ENCODE data around the gene RUNX1. TPM values are rescaled to one million over a fixed set of nuclear protein-coding genes. Genes with fewer than 3 reads are reported as not detected.

Gene RUNX1
- polyA plus RNA-seq, 1 donor, result 9.2 TPM

GRCh38 chr21:34817821-34818661 is 231.1 kb downstream of the RUNX1 start:
- no peaks in the 10 kb centered on the region for H3K9me3 ChIP-seq (ENCODE audit: control insufficient read depth, low read depth, low read length)
- H3K4me1 ChIP-seq (ENCODE audit: control insufficient read depth, insufficient read depth, low read length), result peaks cover 34% of the 10 kb centered on the region
- no peaks in the 10 kb centered on the region for H3K27me3 ChIP-seq (ENCODE audit: control insufficient read depth, insufficient read depth, low read length)
- no peak overlapping the region for H3K4me3 ChIP-seq (ENCODE audit: low read length)
- no CpG with 5 or more reads among the region's 16 CpGs for WGBS (ENCODE audit: insufficient coverage, low lambda C conversion rate)
- peak; percentile 73 to 87 for DNase-seq
- peaks cover 7% of the 10 kb centered on the region for H3K36me3 ChIP-seq (ENCODE audit: control insufficient read depth, insufficient read depth, low read length)
- H3K27ac ChIP-seq (ENCODE audit: low read length), result peak overlapping the region; percentile 53

- WGBS (ENCODE audit: insufficient coverage, low lambda C conversion rate), result no CpG with 5 or more reads among the region's 9 CpGs
- H3K4me3 ChIP-seq (ENCODE audit: low read length), result no peak overlapping the region
- peaks cover 5% of the 10 kb centered on the region for H3K36me3 ChIP-seq (ENCODE audit: control insufficient read depth, insufficient read depth, low read length)
These were observed 233.0 kb downstream of the RUNX1 start for GRCh38 chr21:34815831-34816705.

DNA sequence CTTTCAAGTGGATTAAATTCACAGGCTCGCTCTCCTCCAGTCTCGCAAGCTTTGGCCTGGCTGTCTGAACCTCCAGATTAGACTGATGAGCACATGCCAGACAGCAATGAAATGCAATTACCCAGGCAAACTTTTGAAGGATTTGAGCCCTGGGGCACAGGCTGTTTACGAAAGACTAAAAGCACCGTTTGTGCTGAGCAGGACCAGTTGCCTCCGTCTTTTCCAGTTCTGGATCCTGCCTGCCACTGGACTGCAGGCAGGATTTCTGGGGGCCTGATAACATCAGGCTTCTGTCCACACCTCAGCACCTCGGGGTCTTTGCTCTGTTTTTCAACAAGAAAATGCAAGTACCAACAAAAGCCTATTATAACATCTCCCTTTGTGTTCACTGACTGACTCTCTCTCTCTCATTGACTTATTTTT is 234.6 kb downstream of the RUNX1 start:
- H3K4me3 ChIP-seq (ENCODE audit: low read length), result no peak overlapping the region
- peaks cover 43% of the 10 kb centered on the region for H3K4me1 ChIP-seq (ENCODE audit: control insufficient read depth, insufficient read depth, low read length)
- 100% methylated on average over 2 of the region's 6 CpGs for WGBS (ENCODE audit: insufficient coverage, low lambda C conversion rate)
- peaks cover 5% of the 10 kb centered on the region for H3K36me3 ChIP-seq (ENCODE audit: control insufficient read depth, insufficient read depth, low read length)
- DNase-seq, result no peak
- no peaks in the 10 kb centered on the region for H3K9me3 ChIP-seq (ENCODE audit: control insufficient read depth, low read depth, low read length)
- no peak overlapping the region for H3K27ac ChIP-seq (ENCODE audit: low read length)
- H3K27me3 ChIP-seq (ENCODE audit: control insufficient read depth, insufficient read depth, low read length), result no peaks in the 10 kb centered on the region

More at GRCh38 chr21:34815831-34816705, 233.0 kb downstream of the RUNX1 start:
- no peak overlapping the region for H3K27ac ChIP-seq (ENCODE audit: low read length)
- H3K4me1 ChIP-seq (ENCODE audit: control insufficient read depth, insufficient read depth, low read length), result peaks cover 39% of the 10 kb centered on the region
- DNase-seq, result no peak
- no peaks in the 10 kb centered on the region for H3K27me3 ChIP-seq (ENCODE audit: control insufficient read depth, insufficient read depth, low read length)
- no peaks in the 10 kb centered on the region for H3K9me3 ChIP-seq (ENCODE audit: control insufficient read depth, low read depth, low read length)

GRCh38 chr21:34813266-34813894 is 235.7 kb downstream of the RUNX1 start:
- H3K4me1 ChIP-seq (ENCODE audit: control insufficient read depth, insufficient read depth, low read length), result peaks cover 37% of the 10 kb centered on the region
- no peak overlapping the region for H3K27ac ChIP-seq (ENCODE audit: low read length)
- no peak for DNase-seq
- H3K36me3 ChIP-seq (ENCODE audit: control insufficient read depth, insufficient read depth, low read length), result peaks cover 9% of the 10 kb centered on the region
- no peak overlapping the region for H3K4me3 ChIP-seq (ENCODE audit: low read length)
- H3K9me3 ChIP-seq (ENCODE audit: control insufficient read depth, low read depth, low read length), result no peaks in the 10 kb centered on the region
- no peaks in the 10 kb centered on the region for H3K27me3 ChIP-seq (ENCODE audit: control insufficient read depth, insufficient read depth, low read length)
- 100% methylated on average over 1 of the region's 10 CpGs for WGBS (ENCODE audit: insufficient coverage, low lambda C conversion rate)

DNA sequence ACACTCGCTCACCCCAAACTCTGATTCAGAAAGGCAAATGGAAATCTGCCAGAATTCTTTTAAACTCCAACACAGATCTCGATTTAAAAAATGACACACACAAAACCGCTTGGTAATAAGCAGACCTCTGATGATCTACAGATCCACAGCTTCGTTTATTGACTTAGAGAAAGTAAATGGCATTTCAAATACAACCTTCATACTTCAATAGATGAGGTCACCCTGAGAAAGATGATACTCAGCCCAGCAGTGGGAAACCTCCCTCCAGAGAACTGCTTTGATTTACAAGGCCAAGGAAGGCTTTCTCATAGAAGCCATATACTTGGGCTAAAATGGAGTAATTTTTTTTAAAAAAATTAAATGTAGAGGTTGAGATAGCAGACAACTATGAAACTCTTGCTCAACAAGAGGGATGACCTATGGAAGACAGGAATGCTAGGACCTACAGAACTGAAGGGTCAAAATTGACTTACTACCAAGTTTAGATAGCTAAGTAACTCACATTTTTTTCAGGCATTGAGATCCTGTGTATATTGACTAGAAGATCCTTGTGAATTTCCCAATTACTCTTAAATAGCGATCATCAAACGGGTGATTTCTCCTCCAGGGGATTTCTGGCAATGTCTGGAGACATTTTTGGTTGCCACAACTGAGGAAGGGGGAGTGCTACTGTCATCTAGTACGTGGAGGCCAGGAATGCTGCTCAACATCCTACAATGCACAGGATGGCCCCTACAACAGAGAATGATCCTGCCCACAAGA is 236.4 kb downstream of the RUNX1 start:
- no peak overlapping the region for H3K4me3 ChIP-seq (ENCODE audit: low read length)
- peaks cover 10% of the 10 kb centered on the region for H3K36me3 ChIP-seq (ENCODE audit: control insufficient read depth, insufficient read depth, low read length)
- H3K27ac ChIP-seq (ENCODE audit: low read length), result peak overlapping the region; percentile 11
- DNase-seq, result peak in 1 of 2 donors; percentile 63
- H3K4me1 ChIP-seq (ENCODE audit: control insufficient read depth, insufficient read depth, low read length), result peaks cover 32% of the 10 kb centered on the region
- WGBS (ENCODE audit: insufficient coverage, low lambda C conversion rate), result 40% methylated on average over 1 of the region's 7 CpGs
- no peaks in the 10 kb centered on the region for H3K9me3 ChIP-seq (ENCODE audit: control insufficient read depth, low read depth, low read length)
- no peaks in the 10 kb centered on the region for H3K27me3 ChIP-seq (ENCODE audit: control insufficient read depth, insufficient read depth, low read length)

- Histone ChIP-seq H3K36me3 (ENCODE audit: control insufficient read depth, insufficient read depth, low read length) (peaks cover 8% of the 10 kb centered on the region), H3K9me3 (ENCODE audit: control insufficient read depth, low read depth, low read length) (no peaks in the 10 kb centered on the region), H3K27ac (ENCODE audit: low read length) (peak overlapping the region; percentile 20), H3K27me3 (ENCODE audit: control insufficient read depth, insufficient read depth, low read length) (no peaks in the 10 kb centered on the region), H3K4me1 (ENCODE audit: control insufficient read depth, insufficient read depth, low read length) (peaks cover 26% of the 10 kb centered on the region), H3K4me3 (ENCODE audit: low read length) (no peak overlapping the region)
- peak in 1 of 2 donors; percentile 63 for DNase-seq
- WGBS (ENCODE audit: insufficient coverage, low lambda C conversion rate), result no CpG with 5 or more reads among the region's 4 CpGs
These were observed 237.7 kb downstream of the RUNX1 start for GRCh38 chr21:34811368-34811767.

GRCh38 chr21:34810786-34811185 is 238.3 kb downstream of the RUNX1 start:
- Histone ChIP-seq H3K36me3 (ENCODE audit: control insufficient read depth, insufficient read depth, low read length) (peaks cover 5% of the 10 kb centered on the region), H3K9me3 (ENCODE audit: control insufficient read depth, low read depth, low read length) (no peaks in the 10 kb centered on the region), H3K27me3 (ENCODE audit: control insufficient read depth, insufficient read depth, low read length) (no peaks in the 10 kb centered on the region), H3K4me3 (ENCODE audit: low read length) (no peak overlapping the region), H3K27ac (ENCODE audit: low read length) (peak overlapping the region; percentile 20), H3K4me1 (ENCODE audit: control insufficient read depth, insufficient read depth, low read length) (peaks cover 26% of the 10 kb centered on the region)
- no CpG with 5 or more reads among the region's 6 CpGs for WGBS (ENCODE audit: insufficient coverage, low lambda C conversion rate)
- no peak for DNase-seq

DNA sequence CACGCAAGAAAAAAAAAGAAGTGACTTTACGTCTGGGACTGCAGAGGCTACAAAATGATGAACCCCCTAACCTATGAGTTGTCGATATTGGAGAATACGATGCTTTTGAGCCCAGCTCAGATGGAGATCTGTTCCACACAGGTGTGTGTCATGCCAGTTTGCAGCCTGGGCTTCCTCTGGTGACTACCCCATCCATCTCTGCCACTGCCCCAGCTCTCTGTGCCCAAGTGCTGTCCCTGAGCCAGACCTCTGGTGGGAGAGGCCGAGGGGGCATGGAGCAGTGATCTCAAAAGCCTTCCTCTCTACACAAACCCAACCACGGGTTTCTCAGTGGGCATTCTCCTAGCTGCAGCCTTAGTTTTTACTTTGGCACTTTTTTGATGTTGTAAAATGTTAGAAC is 239.3 kb downstream of the RUNX1 start:
- WGBS (ENCODE audit: insufficient coverage, low lambda C conversion rate), result no CpG with 5 or more reads among the region's 6 CpGs
- H3K27ac ChIP-seq (ENCODE audit: low read length), result no peak overlapping the region
- DNase-seq, result no peak
- H3K9me3 ChIP-seq (ENCODE audit: control insufficient read depth, low read depth, low read length), result no peaks in the 10 kb centered on the region
- no peak overlapping the region for H3K4me3 ChIP-seq (ENCODE audit: low read length)
- H3K36me3 ChIP-seq (ENCODE audit: control insufficient read depth, insufficient read depth, low read length), result peaks cover 5% of the 10 kb centered on the region
- no peaks in the 10 kb centered on the region for H3K27me3 ChIP-seq (ENCODE audit: control insufficient read depth, insufficient read depth, low read length)
- peaks cover 26% of the 10 kb centered on the region for H3K4me1 ChIP-seq (ENCODE audit: control insufficient read depth, insufficient read depth, low read length)

- 60% methylated on average over 1 of the region's 7 CpGs for WGBS (ENCODE audit: insufficient coverage, low lambda C conversion rate)
- Histone ChIP-seq H3K4me1 (ENCODE audit: control insufficient read depth, insufficient read depth, low read length) (peaks cover 26% of the 10 kb centered on the region), H3K9me3 (ENCODE audit: control insufficient read depth, low read depth, low read length) (no peaks in the 10 kb centered on the region), H3K36me3 (ENCODE audit: control insufficient read depth, insufficient read depth, low read length) (peaks cover 5% of the 10 kb centered on the region), H3K27me3 (ENCODE audit: control insufficient read depth, insufficient read depth, low read length) (no peaks in the 10 kb centered on the region), H3K4me3 (ENCODE audit: low read length) (no peak overlapping the region), H3K27ac (ENCODE audit: low read length) (no peak overlapping the region)
- DNase-seq, result no peak
These were observed 240.4 kb downstream of the RUNX1 start for GRCh38 chr21:34808569-34809204.

All from large intestine (tissue), 3 donors.